ENCODE data around the gene GRIK1.

Gene GRIK1

GRCh38 chr21:29909571-29909970 lies 30.2 kb downstream of the GRIK1 start:
- no peak for DNase-seq (ENCODE audit: low spot score)

GRCh38 chr21:29904359-29905282 lies 35.2 kb downstream of the GRIK1 start:
- peak; percentile 22 for DNase-seq (ENCODE audit: low spot score)

DNA sequence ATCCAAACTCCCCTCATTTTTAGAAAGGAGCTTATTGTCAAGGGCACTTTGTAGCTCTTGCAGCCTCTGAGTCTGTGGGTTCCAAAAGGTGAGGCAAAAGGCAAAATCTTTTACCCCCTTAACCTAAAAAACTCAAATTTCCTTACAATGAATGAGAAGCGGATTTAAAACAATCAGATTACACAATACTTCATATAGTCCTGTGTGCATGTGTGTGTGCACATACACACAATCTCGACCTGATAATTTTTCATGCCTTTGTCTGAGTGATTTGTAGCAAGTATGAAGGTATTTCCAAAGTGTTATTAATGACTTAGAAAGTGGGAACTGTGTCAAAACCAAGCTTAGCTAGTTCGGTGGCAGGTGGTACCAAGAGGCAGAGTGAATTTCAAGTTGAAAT lies 42.9 kb downstream of the GRIK1 start:
- DNase-seq (ENCODE audit: low spot score): no peak

DNA sequence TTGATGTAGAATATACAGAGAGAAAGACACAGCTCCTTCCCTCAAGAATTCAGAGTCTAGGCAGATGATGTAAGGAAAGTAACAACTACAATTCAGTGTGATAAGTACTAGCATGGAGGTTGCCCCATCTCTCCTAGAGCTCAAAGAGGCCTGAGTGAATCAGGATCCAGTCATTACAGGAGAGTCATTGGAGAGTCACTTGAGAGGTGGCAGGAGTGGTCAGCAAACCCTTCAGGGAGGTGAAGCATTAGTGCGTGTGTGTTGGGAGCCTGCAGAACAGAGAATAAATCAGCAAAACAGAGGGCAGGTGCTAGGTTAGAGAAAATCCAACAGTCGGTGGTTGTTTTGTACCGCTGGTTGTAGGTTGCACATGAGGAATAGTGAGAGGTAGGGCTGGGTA lies 46.1 kb downstream of the GRIK1 start:
- no peak for DNase-seq (ENCODE audit: low spot score)

- no peak for DNase-seq (ENCODE audit: low spot score)
Observed at GRCh38 chr21:29892379-29892778, 47.4 kb downstream of the GRIK1 start.

GRCh38 chr21:29888437-29888836 lies 51.4 kb downstream of the GRIK1 start:
- DNase-seq (ENCODE audit: low spot score): no peak

DNA sequence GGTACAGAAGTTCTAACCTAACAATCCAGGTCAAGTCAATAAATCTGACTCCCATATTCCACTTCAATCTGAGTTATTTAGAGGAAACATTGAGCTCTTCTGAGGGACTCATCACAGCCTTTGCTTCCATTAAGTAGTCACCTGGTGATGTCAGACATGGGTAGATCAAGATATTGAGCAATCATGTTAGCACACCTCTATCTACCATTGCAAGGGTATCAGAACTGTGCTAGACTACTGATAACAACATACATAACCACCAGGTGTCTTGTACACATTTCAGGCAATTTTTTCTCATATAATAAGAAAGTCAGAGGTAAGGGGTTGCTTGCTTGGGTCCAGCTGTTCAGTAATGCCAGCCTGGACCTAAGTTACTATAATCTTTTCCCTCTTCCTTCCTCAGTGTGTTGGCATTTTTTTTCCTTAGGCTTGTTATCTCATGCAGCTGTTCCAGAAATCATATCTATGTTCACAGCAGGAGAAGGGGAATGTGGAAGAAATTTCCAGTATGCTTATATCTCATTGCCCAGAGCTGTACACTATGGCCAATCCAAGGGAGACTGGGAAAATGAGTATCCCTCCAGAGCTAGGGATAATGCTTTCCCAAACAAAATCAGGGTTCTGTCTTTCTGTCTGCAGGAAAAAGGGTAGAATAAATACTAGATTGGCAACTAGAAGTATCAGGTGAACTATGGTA lies 52.3 kb downstream of the GRIK1 start:
- DNase-seq (ENCODE audit: low spot score): no peak

DNA sequence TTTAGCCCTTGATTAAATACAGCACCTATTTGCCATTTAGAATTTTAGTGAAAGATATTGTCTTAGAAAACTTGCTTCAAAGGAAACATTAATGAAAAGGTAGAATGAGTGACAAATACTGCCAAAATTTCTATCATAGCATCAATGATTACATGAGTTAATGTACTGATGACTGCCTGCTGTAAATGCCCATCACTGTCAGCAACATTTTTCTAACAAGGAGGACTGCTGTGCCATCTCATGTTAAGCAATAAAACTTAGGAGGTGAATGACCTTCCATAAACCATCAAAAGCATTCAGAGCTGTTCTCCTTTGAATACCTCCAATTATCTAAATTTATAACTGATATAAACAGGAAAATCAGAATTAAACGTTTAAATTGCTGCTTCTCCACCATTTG lies 54.3 kb downstream of the GRIK1 start:
- no peak for DNase-seq (ENCODE audit: low spot score)

- DNase-seq (ENCODE audit: low spot score): no peak
Observed at GRCh38 chr21:29875873-29876272, 63.9 kb downstream of the GRIK1 start.

GRCh38 chr21:29875036-29875716 lies 64.6 kb downstream of the GRIK1 start:
- DNase-seq (ENCODE audit: low spot score): no peak

DNA sequence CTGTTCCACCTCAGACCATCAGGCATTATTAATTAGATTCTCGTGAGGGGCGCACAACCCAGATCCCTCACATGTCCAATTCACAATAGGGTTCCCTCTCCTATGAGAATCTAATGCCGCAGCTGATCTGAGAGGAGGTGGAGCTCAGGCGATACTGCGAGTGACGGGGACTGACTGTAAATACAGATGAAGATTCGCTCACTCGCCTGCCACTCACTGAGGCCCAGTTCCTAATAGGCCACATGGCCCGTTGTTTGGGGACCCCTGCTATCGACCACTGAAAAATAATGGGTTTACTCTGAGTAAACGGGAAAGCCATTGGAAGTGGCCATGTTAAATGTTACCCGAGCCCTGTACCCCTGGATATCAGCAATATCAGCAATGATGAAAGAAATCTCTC lies 65.9 kb downstream of the GRIK1 start:
- DNase-seq (ENCODE audit: low spot score): no peak

DNA sequence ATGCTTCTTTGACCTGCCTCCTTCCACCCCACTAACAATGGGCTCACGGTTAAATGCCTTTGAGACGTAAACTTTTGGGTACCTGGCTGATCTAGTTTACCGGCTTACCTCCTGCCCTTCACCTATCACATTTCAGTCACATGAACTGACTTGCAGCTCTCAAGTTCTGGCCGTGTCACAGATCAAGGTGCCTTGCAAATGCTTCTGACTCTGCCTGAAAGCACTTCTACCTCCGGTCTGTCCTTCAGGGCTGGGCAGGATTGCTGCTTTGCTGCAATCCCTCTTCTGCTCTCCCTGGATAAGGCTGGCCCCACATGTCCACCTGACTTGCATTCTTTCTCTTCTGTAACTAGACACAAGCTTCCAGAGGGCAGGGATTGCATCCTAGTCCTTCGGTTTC lies 69.0 kb downstream of the GRIK1 start:
- no peak for DNase-seq (ENCODE audit: low spot score)

GRCh38 chr21:29867796-29868195 lies 72.0 kb downstream of the GRIK1 start:
- DNase-seq (ENCODE audit: low spot score): no peak

DNA sequence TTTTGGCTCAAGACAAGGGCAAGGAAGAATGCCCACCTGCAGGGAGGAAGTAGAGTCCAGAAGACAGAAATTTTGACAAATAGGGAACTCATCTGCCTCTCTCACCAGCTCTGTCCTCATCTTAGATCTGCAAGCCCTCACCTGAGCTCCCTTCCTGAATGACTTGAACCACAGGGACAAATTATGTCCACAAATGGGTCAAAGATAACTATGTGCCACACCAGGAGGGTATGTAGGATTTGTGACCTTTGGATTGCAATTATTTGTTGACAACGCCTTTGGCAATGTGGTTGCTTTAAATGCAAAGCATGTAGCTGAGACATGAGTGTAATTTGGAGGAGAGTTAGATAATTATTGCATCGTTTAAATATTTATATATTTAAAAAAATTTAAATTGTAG lies 79.5 kb downstream of the GRIK1 start:
- DNase-seq (ENCODE audit: low spot score): no peak

- DNase-seq (ENCODE audit: low spot score): no peak
Observed at GRCh38 chr21:29857150-29857549, 82.6 kb downstream of the GRIK1 start.

- DNase-seq (ENCODE audit: low spot score): no peak
Observed at GRCh38 chr21:29854795-29855194, 85.0 kb downstream of the GRIK1 start.

DNA sequence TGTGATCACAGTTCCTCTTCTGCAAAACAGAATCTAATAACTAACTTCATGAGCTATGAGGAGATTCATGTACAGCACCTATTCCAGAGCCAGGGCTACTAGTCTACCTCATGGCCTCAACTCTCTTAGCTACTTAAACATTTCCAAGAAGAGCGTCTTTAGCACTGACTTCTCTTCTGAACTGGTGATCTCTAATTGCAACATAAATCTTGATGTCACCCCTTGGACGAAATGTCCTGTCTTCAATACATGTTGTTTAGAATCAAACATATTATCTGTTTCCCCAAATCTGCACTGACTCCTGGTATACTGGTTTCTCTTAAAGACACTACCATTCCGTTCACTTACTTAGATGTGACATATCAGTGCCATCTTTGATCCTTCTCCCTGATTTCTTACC lies 88.2 kb downstream of the GRIK1 start:
- DNase-seq (ENCODE audit: low spot score): no peak

DNA sequence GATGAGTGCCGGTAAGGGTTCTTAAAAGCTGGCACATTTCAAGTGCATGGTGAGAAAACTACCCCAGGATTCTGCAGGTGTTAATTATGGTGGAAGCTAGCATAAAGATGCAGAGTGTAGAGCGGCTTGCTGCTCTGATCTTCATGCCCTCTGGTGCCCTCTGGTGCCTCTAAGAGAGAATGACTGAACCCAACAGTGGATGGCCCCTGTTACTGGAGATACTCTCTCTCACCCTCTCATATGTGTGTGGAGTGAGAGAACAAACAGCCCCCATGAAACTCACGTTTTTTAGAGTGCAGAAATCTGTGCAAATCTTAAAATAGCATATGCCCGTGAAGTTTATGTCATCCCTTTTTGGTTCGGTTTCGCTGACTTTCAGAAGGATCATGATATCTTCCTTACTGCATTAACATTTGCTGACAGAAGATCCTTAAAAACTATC lies 90.0 kb downstream of the GRIK1 start:
- DNase-seq (ENCODE audit: low spot score): peak; percentile 72

DNA sequence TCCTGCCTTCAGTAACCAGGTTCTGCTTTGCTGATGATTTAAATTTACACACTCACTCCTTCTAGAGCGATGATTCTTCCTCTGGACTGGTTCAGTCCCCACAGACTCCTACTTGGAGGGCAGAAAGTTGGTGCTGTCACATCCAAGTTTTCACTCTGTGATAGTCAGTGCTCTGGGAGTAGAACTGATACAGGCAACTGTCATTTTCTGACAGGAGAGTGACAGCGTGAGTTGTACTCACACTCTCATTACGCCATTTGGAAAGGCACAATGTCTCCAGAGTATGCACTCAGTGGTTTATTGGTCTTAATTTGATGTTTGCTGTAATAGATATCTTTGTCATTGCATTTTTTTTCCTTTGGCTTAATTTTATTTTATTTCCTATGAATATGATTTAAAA lies 96.0 kb downstream of the GRIK1 start:
- no peak for DNase-seq (ENCODE audit: low spot score)

GRCh38 chr21:29834617-29835016 lies 105.2 kb downstream of the GRIK1 start:
- DNase-seq (ENCODE audit: low spot score): no peak

DNA sequence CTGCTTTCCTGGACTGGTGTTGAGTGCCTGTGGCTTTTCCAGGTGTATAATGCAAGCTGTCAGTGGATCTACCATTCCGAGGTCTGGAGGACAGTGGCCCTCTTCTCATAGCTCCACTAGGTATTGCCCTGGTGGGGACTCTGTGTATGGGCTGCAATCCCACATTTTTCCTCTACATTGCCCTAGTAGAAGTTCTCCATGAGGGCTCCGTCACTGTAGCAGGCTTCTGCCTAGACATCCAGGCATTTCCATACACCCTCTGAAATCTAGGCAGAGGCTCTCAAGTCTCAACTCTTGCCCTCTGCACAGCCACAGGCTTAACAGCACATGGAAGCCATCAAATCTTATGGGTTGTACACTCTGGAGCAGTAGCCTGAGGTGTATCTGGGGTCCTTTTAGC lies 107.6 kb downstream of the GRIK1 start:
- DNase-seq (ENCODE audit: low spot score): no peak

DNA sequence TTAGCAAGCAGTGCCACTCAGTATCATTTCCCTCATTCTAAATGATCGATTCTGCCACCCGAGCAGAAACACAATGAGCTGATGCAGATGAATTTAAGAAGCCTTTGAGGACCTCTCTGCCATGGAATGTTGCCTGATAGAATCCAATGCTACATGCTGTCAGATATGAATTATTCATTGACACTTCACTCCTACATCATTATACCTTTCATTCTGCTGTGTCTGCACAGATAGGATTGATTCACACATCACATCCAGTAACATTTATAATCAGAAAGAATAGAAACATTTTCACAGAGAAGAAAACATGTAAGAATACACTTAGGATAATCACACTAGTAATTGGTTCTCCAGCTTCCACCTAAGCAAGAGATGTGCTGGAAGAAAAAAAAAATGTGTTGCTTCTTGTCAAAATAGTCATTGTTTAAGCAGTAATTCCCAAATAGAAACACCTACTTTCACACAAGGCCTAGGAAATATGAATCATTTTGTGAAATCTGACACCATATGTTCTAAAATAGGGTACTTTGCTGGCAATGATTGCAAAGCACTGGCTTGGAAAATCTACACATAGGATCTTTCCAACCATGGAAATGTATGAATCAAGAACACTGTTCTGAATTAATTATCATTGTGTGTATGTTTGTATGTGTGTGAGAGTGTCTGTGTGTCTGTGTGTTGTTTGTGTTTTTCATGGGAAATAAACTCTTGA lies 110.1 kb downstream of the GRIK1 start:
- no peak for DNase-seq (ENCODE audit: low spot score)

All from SW480 (cell line).